ENCODE measurements around the gene HES2.
"Not testable (repeated sequence)": the region's sequence is repeated elsewhere in the genome, so short reads cannot be mapped to it uniquely, and the experiment has no call there.

HES2 gene, protein sequence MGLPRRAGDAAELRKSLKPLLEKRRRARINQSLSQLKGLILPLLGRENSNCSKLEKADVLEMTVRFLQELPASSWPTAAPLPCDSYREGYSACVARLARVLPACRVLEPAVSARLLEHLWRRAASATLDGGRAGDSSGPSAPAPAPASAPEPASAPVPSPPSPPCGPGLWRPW

DNA sequence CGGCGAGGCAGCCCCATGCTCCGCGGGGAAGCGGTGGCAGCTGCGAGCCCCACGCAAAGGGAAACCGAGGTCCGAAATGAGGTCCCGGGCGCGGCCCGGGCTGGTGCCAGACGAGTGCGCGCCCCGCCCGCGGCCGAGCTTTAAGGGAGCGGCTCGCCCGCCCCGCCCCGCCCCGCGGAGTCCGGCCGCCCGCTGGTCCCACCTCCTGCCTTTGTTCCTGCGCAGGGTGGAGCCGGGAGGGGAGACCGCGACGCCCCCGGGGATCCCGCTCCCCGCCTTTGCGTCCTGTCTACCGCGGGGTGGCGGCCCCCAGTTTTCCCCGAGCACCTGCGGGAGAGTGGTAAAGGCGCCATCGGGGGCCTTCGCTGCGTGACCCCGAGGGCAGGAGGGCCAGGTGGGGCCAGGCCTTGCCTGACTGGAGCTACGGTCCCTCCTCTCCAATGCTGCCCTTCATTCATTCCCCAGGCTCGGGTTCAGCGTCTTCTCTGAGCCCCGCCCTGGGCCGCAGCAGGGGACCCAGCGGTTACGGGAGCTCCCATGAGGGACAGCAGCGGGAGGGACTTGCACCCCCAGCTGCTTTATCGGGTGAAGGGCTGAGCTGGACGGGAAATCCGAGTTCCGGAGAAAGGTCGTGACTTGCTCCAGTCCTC lies at the start of gene HES2:
TSS of gene HES2 (minus strand) at position 116 of the 650 bp plus-strand sequence. CDS start at position 17, 99 bp downstream.
- no peak for DNase-seq (ENCODE audit: low read depth in 3 of 3, low spot score in 1 of 3)

DNA sequence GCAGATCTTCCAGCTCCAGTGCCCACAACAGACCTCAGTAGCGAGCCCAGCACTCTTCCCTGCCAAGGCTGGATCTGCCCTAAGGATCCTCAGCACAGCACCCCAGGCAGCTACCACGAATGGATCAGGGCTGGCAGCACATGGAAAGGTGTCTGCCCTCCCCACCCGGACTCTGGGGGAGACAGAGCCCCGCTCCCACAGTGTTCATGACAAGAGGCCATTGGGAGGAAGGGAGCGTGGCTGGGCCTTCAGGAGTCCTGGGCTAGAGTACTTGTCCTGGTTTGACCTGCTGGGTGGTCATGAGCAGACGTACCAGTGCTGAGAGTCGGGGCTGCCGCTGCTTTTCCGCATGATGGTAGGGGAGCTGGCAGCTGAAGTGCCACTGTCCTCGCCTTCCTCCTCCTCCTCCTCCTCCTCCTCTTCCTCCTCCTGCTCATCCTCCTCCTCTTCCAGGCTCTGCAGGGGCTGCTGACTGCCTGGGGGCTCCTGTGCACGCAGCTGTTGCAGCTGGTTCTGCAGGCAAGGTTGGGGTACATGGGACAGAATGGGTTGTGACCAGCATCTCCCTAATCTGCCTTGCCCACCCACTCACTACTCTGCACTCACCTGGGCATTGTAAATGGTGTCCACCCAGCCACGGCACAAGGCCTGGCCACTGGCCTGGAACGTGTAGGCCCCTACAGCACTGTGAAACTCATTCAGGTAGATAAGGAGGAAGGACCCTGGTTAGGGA lies 49.2 kb upstream of the HES2 start:
- no peak for DNase-seq (ENCODE audit: low read depth in 3 of 3, low spot score in 1 of 3)

DNA sequence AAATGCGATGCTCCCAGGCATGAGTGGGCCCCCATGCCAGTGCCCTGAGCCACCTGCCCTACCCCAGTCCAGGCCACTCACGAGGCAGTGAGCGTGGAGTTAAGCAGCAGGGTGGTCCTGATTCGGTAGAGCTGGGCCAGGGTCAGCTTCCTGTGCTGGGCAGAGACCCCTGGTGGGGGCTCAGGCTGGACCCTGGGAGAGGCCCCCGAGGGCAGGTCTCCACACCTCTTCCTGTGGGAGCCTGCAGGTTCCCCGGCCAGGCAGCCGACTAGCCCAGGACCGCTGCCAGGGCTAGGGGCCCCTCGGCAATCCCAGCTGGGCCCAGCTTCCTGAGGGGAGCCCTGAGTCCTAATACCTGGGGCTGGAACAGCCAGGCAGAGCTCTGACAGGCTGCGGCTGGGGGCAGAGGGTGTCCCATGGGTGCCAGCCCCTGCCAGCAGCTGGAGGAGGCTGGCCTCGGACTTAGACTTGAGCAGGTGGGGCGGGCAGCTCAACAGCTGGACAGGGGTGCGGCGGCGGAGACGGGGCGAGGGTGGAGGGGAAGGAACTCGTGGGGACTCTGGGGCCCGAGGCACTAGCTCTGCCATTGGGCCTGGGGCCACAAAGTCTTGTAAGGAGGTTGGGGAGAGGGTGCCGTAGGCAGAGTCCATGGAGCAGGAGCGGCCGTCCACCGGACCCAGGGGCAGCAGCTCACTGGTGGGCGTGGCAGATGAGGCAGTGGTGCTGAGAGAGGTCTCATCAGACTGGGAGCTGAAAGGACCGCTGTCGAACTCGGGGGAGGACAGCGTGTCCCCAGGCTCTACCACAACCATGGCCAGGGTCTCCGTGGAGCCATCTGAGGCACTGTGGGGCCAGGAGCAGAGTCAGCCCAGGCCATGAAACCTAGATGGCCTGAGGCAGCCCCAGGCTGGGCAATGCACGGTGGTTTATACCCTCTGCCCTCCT lies 48.3 kb upstream of the HES2 start:
- no peak for DNase-seq (ENCODE audit: low read depth in 3 of 3, low spot score in 1 of 3)

DNA sequence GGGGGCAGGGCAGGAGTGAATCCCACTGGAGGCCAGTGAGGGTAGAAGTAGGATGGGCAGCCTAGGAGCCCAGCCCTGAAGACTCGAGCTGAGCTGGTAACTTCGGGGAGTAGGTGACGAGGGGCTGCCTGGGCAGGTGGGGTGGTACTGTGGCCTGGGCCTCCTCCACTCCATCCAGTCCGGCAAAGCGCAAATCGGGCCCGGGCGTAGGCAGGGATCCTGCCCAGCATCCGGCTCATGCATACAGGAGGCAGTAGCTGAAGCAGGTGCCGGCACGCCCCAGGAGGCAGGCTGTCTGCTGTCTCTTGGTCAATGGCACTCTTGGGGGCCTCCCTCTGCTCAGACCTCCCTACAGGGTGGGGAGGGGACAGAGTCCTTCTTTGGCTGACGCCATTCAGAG lies 47.5 kb upstream of the HES2 start:
- no peak for DNase-seq (ENCODE audit: low read depth in 3 of 3, low spot score in 1 of 3)

DNA sequence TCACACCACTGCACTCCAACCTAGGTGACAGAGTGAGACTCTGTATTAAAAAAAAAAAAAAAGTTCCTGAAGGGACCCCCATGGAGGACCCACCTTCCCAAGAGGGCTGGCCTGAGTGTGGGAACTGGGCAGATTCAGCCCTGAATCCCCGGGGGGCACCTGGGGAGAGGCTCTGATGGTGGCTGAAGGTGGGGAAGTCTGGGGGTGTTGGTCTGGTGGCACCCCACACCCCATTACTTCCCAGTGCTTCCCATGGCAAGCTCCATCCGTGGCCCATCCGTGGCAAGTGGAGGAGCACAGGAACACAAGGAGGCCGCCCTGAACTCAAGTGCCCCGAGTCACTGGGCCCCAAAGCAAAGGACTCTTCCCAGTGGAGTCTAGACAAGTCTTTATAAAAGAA lies 47.0 kb upstream of the HES2 start:
- no peak for DNase-seq (ENCODE audit: low read depth in 3 of 3, low spot score in 1 of 3)

DNA sequence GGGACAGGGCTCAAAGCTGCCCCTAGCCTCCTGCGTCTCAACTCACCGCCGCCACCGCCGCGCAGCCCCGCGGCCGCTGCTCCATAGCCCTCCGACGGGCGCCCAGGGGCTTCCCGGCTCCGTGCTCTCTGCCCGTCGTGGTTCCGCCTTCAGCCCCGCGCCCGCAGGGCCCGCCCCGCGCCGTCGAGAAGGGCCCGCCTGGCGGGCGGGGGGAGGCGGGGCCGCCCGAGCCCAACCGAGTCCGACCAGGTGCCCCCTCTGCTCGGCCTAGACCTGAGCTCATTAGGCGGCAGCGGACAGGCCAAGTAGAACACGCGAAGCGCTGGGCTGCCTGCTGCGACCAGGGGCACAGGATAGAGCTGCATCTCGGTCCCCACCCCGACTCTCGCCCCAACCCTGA lies 46.3 kb upstream of the HES2 start, which contains the start of gene TNFRSF25:
TSS of gene TNFRSF25 (minus strand) at position 151 of the 400 bp plus-strand sequence. CDS start at position 85, 66 bp downstream.
- peak in 2 of 3 donors; percentile 29 to 56 for DNase-seq (ENCODE audit: low read depth in 3 of 3, low spot score in 1 of 3)

DNA sequence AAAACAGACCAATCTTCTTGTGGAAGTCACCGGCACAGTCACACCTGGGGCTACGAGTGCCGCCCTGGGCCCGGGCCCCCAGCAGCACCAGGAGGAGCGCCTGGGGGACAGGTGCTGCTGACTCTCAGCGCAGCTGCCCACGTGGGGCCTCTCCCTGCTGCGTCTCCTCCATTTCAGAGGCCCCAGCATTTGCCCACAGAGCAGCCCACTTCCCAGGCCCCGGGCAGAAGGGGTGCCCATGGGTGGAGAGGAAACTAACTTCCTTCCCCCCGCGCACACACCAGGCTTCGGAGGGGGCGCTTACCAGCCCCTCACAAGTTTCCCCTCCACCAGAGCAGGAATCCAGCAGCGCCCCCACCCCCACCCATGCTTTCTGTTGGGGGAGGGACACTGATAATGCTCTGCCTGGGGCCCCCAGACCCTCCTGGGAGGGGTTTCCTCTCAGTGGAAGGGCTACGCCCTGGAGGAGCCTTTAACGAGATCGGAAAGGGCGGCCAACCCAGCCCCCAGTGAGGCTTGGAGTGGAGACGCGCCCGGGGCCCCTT lies 45.8 kb upstream of the HES2 start:
- no peak for DNase-seq (ENCODE audit: low read depth in 3 of 3, low spot score in 1 of 3)

DNA sequence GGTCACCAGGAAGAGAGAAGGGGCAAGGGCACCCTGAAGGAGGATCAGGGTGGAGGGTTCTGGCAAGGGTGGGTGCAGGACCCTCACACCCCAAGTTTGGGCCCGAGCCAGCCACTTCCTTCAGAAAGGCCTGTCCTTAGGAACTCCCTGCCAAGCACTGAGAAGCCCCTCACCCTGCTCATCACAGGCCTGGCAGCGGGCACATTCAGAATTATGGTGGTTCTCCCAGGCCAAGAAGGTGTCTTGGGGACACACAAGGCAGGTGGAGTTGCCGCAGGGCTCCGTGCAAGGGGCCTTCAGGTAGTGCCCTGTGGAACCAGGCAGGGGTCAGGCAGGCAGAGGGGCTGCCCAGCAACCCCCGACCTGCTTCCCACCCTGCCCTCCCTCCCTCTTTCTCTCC lies 45.2 kb upstream of the HES2 start:
- DNase-seq (ENCODE audit: low read depth in 3 of 3, low spot score in 1 of 3): no peak

DNA sequence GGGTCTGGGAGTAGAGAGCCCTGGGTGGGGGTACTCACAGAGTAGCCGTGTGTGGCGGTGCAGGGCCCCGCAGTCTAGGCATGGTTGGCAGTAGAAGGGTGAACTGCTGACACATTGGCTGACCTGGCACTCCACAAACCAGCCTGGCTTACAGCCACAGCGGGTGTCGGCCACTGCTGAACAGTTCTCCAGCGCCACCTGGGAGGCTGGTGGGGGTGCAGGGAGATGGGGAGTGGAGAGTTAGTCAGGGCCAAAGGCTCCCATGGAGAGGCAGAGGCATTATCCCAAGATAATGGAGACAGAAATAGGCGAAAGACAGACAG lies 44.8 kb upstream of the HES2 start:
- no peak for DNase-seq (ENCODE audit: low read depth in 3 of 3, low spot score in 1 of 3)

DNA sequence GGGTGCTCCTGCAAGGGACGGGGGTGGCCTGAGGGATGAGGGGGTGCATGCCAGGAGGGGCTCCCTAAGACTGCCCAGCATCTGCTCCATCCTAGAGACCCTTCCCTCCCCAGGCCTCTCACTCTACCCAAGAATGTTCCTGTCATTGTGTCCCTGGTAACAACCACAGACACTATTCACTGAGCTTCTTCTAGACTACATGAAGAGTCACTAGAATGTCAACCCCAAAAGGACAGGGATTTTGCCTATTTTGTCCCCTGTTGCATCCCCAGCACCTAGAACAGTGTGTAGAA lies 43.3 kb upstream of the HES2 start:
- DNase-seq (ENCODE audit: low read depth in 3 of 3, low spot score in 1 of 3): no peak

DNA sequence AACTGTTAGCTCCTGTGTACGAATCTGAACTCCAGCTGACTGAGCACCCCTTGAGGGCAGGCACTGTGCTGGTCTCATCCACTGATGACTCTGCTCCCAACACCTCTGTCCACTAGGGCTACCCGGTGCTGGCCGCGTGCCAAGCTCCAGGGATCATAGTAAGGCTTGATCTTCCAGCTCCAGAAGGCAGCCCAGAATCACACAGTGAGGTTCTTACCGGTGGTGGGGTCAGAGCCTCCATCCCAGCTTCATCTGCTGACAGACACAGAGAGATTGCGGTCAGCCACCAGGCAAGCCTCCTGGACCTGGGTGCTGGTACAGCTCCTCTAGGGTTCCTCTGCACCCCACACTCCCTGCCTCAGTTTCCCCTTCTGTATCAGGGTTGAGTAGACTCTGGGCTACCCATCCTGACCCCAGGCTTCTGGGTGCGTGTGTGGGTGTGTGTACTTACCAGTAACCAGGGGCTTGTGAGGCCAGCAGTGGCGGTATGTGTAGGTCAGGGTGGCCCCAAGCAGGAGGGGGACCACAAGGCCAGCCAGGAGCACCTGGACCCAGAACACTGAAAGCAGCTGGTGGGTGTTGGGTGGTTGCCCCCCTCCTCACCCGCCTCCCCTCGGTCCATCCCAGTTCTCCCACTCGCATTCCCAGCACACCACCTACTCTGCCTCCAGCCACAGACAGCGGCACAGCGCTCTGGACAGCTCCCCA lies 42.8 kb upstream of the HES2 start:
- no peak for DNase-seq (ENCODE audit: low read depth in 3 of 3, low spot score in 1 of 3)

DNA sequence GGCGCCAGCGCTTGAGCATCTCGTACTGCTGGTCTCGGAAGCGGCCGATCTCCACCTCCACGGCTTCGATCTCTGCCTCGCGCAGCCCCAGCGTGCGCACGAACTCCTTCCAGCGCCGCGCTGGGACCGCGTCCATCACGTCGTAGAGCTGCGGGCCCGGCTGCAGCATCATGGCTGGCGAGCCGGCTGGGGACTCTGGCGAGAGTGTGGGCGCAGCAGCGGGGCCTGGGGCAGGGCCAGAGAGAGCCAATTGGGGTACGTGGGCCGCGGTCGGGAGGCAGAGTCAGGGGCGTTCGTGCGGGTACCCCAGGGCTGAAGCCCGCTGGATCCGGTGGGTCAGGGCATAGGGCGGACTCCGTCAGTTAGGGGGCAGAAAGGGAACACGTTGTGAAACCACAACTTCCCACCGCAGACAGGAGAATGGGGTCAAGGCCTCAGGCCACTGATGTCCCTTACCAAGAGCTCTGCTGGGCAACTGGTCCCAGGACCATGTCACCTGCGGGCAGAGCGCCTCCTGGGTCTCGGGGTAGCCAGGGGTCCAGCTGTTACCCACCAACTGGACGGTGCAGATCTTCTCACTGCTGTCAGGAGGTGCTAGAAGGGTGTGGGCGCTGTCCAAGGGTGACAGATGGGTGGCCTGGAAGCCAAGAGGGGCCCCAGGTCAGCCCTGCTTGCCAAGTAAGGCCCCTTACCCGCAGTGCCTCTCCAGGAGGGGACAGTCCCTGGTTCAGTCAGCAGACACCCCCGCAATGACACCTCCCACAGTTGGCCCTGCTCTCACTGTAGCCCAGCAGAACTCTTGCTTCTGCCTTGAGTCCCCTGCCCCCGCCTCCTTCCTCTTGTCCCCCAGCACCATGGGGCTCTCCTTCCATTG lies 42.1 kb upstream of the HES2 start:
- no peak for DNase-seq (ENCODE audit: low read depth in 3 of 3, low spot score in 1 of 3)

DNA sequence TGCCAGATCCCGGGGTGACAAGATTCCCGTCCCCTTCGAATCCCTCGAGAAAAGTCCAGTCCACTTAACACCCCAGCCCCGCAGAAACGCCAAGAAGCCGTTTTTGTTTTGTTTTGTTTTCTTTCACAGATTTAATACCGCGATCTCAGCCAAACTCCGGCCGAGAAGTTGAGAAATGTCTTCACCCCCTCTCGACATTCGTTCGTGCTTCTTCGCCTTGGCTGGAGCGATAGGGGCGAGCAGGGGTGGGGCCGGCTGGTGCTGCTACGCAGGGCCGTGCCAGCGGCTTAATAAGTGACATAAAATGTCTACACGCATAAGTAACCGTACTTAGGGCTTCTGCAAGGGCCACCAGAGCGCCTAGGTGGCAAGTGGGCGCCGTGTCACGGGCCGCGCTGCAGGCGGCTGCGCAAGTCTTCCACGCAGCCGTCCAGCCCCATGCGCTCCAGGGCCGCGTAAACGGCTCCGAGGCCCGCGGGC lies 41.4 kb upstream of the HES2 start:
- no peak for DNase-seq (ENCODE audit: low read depth in 3 of 3, low spot score in 1 of 3)

DNA sequence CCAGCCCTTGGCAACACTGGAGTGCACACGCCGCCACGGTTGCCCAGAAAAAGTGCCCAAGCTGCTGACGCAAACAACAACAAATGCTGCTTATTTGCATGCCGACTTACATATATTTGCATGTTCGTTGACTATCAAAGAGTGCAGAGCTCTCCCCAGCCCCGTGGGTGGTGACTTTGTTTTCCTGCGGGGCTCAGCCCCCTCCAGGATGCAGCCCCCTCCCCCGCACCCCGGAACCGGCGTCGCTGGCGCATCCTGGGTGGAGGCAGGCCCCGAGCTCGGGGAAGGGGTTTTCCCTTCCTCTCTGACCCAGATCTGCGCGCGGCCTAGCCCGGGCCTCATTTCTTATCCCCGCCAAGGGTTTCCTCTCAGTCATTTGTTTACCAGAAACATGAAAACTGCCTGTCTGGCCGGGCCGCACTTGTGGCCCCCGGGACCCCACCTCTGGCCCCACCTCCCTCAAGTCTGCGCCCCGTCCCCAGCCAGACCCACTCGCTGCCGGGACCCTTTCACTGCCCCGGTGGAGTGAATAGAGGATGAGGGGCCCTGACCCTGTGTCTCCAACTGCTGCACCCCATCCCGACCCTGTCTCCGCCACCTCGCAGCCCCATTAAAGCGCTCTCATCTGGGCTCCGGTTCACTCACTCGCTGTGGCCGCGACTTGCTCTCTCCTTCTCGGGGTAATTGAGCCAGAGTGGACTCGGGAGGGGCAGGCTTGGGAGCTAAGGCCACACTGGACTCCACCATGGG lies 40.8 kb upstream of the HES2 start:
- DNase-seq (ENCODE audit: low read depth in 3 of 3, low spot score in 1 of 3): peak; percentile 84 to 92 (median 89)

DNA sequence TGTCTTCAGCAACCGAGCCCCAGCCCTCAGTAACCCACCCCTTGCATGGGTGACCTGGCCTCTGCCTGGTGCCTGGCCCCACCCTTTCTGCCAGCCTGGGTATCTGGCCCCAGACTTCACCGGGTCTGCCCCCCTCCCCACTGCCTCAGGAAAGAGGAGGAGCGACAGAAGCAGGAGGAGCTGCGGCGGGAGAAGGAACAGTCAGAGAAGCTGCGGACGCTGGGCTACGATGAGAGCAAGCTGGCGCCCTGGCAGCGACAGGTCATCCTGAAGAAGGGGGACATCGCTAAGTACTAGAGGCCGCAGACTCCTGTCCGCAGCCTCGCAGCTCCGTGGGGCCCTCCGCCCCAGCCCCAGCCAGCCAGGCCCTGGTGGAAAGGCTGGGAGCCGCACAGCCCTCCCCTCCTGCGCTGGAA lies 40.1 kb upstream of the HES2 start:
- DNase-seq (ENCODE audit: low read depth in 3 of 3, low spot score in 1 of 3): peak in 2 of 3 donors; percentile 53 to 56

DNA sequence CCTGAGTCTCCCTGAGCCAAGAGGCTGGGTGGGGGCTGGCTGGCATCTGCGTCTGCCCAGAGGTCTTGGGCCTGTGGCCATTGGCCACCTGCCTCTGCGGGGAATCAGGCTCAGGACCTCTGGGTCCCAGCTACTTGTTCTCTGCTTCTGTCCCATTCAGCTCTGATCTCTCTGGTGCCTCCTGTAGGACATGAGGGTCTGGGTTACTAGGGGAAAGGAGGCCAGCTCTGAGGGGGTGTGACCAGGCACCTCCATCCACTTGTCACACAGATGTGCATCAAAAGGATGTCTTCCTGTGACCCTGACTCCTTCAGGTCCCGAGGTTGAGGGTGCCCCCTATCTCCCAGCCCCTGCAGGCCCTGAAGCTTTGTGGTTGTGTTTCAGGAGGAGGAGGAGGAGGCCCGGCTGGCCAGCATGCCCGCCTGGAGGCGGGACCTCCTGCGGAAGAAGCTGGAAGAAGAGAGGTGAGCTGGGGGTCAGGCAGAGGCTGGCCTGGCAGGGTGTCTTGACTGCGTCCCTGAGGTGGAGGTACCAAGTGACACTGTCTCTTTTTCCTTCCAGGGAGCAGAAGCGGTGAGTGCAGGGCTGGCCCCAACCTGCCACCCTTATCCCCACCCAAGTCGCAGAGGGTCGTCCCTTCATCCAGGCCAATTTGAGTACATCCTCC lies 37.2 kb upstream of the HES2 start:
- DNase-seq (ENCODE audit: low read depth in 3 of 3, low spot score in 1 of 3): no peak

DNA sequence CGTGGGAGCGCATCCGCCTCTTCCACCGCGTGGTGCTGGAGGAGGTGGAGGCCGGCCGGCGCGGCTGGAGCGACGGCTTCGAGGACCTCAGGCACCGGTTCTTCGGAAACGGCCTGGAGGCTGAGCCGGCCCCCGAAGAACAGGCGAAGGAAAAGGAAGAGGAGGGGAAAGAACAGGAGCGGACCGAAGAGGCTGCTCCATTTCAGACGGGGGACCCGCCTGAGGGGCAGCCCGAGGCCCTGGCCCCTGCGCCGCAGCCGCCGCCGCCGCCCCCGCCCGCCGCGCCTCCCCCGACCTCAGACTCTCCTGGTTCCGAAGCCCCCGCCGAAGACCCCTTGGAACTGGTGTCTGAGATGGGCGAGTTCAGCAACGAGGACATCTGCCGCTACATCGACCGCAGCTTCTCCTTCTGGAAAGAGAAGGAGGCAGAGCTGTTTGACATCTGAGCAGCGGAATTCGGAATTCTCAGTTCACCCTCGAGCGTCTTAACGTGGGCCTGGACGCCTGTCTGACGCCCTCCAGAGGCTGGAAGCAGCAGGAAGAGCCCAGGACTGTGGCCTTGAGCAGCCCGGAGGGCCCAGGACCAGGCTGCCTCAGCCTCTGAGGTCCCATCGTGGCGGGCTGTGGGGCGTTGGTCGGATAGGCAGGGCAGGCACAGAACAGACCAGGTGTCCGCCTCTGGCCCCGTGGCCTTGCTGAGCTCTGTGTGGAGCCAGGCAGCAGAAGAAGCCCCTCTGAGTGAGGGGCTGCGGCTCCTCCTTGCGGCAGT lies 36.2 kb upstream of the HES2 start:
- DNase-seq (ENCODE audit: low read depth in 3 of 3, low spot score in 1 of 3): not testable (repeated sequence)

Data from stimulated activated CD4-positive, alpha-beta T cell treated with anti-CD3 and anti-CD28 coated beads, TNF-alpha, amount 100 ng/mL, for 1 hour (primary cell).